A549 (cell line): Measurements from ENCODE around the gene GJB5. TPM values are rescaled to one million over a fixed set of nuclear protein-coding genes. Genes with fewer than 3 reads are reported as not detected.

ENCODE experiments used
- ATAC-seq, 2 experiments: fragments of 200-7000 bp in 1 of 2; fragments of >200 bp in 1 of 2; cut with Nextera tagmentation in 1 of 2; cut with Tn5 transposase in 1 of 2; 3 replicates each; pipeline versions ENCODE4 v1.8.0 to v1.9.1; 2018 to 2020; ENCODE audit warnings: mild to moderate bottlenecking in 1 of 2, moderate library complexity in 1 of 2
- CTCF ChIA-PET: fragments of 300-600 bp; sonication (Branson Sonifier 250); formaldehyde crosslinking; extraction: SDS; loops from one replicate; lab custom pipeline; 2021; ENCODE audit warnings: antibody characterized with exemption, inconsistent platforms; lab: Yijun Ruan, JAX
- POLR2A ChIA-PET: fragments of 350-600 bp; formaldehyde crosslinking; extraction: SDS; loops from one replicate; lab custom pipeline; 2021; ENCODE audit warnings: antibody characterized with exemption, inconsistent platforms; lab: Yijun Ruan, JAX
- DNase-seq, 2 experiments: peaks; one replicate each; pipeline versions ENCODE4 v3.0.0 to v3.0.0-alpha.2; 2011 to 2016; ENCODE audit warnings: low read depth in 1 of 2, low spot score in 1 of 2
- FAIRE-seq: peaks from 2 replicates; lab custom pipeline; 2011; peaks lifted over from hg19 to GRCh38; lab: Jason Lieb, UNC
- H3K27ac ChIP-seq, 2 experiments: fragments of >200 bp; sonication (Bioruptor Twin); formaldehyde crosslinking; 3 replicates each; pipeline ENCODE4 v1.5.1; 2016 to 2017
- H3K4me1 ChIP-seq: fragments of >200 bp; sonication (Bioruptor Twin); formaldehyde crosslinking; 3 replicates; pipeline ENCODE4 v1.6.1; 2016
- H3K4me2 ChIP-seq: fragments of >200 bp; sonication (Bioruptor Twin); formaldehyde crosslinking; 3 replicates; pipeline ENCODE4 v1.6.1; 2016
- H3K4me3 ChIP-seq: fragments of >200 bp; sonication (Bioruptor Twin); formaldehyde crosslinking; 3 replicates; pipeline ENCODE4 v1.5.1; 2016
- H3K9me3 ChIP-seq: fragments of >200 bp; sonication (Bioruptor Twin); formaldehyde crosslinking; 3 replicates; pipeline ENCODE4 v1.6.1; 2016
- CBX2 ChIP-seq: fragments of 200-600 bp; sonication (generic); IDR thresholded peaks from 2 replicates; pipeline ENCODE4 v1.6.1; 2016; ENCODE audit warnings: low read depth, mild to moderate bottlenecking, borderline replicate concordance
- CEBPB ChIP-seq, 2 experiments: fragments of >200 bp in 1 of 2; sonication (Bioruptor Twin) in 1 of 2; formaldehyde crosslinking in 1 of 2; IDR thresholded peaks; 2 replicates each; pipeline ENCODE4 v1.6.1; 2012 to 2016
- EP300 ChIP-seq, 2 experiments: fragments of >200 bp; sonication (Bioruptor Twin); formaldehyde crosslinking; IDR thresholded peaks; 2 replicates in 1 of 2; 3 replicates in 1 of 2; pipeline ENCODE4 v1.6.1; 2016 to 2017
- FOXS1 ChIP-seq: fragments of 250-450 bp; sonication (Bioruptor Pico); IDR thresholded peaks from 2 replicates; pipeline ENCODE4 v1.5.0; 2020; ENCODE audit warnings: mild to moderate bottlenecking, moderate library complexity
- GATA3 ChIP-seq: IDR thresholded peaks from 2 replicates; pipeline ENCODE4 v1.6.1; 2012; ENCODE audit warnings: borderline replicate concordance
- HDAC2 ChIP-seq: fragments of 200-600 bp; sonication (generic); IDR thresholded peaks from 2 replicates; pipeline ENCODE4 v1.6.1; 2016
- HEYL ChIP-seq: fragments of 250-450 bp; sonication (Bioruptor Pico); IDR thresholded peaks from 2 replicates; pipeline ENCODE4 v1.8.0; 2021; ENCODE audit warnings: mild to moderate bottlenecking, moderate library complexity
- HOXA7 ChIP-seq: fragments of 250-450 bp; sonication (Bioruptor Pico); IDR thresholded peaks from 2 replicates; pipeline ENCODE4 v1.5.0; 2020; ENCODE audit warnings: mild to moderate bottlenecking, moderate library complexity
- KDM1A ChIP-seq: fragments of 200-600 bp; sonication (generic); IDR thresholded peaks from 2 replicates; pipeline ENCODE4 v1.6.1; 2016; ENCODE audit warnings: low read depth, mild to moderate bottlenecking
- KDM5A ChIP-seq: fragments of 200-600 bp; sonication (generic); IDR thresholded peaks from 2 replicates; pipeline ENCODE4 v1.6.1; 2016; ENCODE audit warnings: antibody characterized with exemption, mild to moderate bottlenecking
- MAFK ChIP-seq: fragments of 450-650 bp; IDR thresholded peaks from 2 replicates; pipeline ENCODE4 v1.6.1; 2014; ENCODE audit not compliant: partially characterized antibody
- MAZ ChIP-seq: fragments of 150-350 bp; IDR thresholded peaks from 2 replicates; pipeline ENCODE4 v1.6.1; 2014; ENCODE audit warnings: antibody characterized with exemption, low read depth, low read length, borderline replicate concordance
- PHF8 ChIP-seq: fragments of 200-600 bp; sonication (generic); IDR thresholded peaks from 2 replicates; pipeline ENCODE4 v1.6.1; 2016; ENCODE audit warnings: low read depth, mild to moderate bottlenecking, antibody characterized with exemption, moderate library complexity, borderline replicate concordance
- POLR2A ChIP-seq: IDR thresholded peaks from 2 replicates; pipeline ENCODE4 v1.6.1; 2012; ENCODE audit warnings: mild to moderate bottlenecking, low read length
- RAD21 ChIP-seq, 2 experiments: fragments of >200 bp in 1 of 2; sonication (Bioruptor Twin) in 1 of 2; formaldehyde crosslinking in 1 of 2; IDR thresholded peaks in 1 of 2; conservative IDR thresholded peaks in 1 of 2; 2 replicates in 1 of 2; 3 replicates in 1 of 2; pipeline ENCODE4 v1.6.1; 2012 to 2018; ENCODE audit warnings: inconsistent platforms in 1 of 2
- SMC3 ChIP-seq: fragments of >200 bp; sonication (Bioruptor Twin); formaldehyde crosslinking; IDR thresholded peaks from 3 replicates; pipeline ENCODE4 v1.6.1; 2018; ENCODE audit warnings: inconsistent platforms
- SREBF2 ChIP-seq: fragments of 450-650 bp; IDR thresholded peaks from 2 replicates; pipeline ENCODE4 v1.6.1; 2014; ENCODE audit warnings: mild to moderate bottlenecking, moderate library complexity
- ZFP36 ChIP-seq: fragments of 450-650 bp; IDR thresholded peaks from 2 replicates; pipeline ENCODE4 v1.6.1; 2014; ENCODE audit warnings: borderline replicate concordance; ENCODE audit not compliant: partially characterized antibody
- WGBS: methylation state at CpG from one replicate; pipeline ENCODE4 v1.1.6; 2017; ENCODE audit errors: missing lambda C conversion rate; 5-methylcytosine and 5-hydroxymethylcytosine counted together
- polyA plus RNA-seq, 4 experiments: library from polyadenylated mRNA; depleted of rRNA in 3 of 4; stranded (reverse); fragments of >200 nt; fragmentation: RNase III in 1 of 4; extraction: RNeasy Plus Mini Kit Qiagen cat#74134 plus additional on column Dnase treatment in 1 of 4; gene quantifications; 2 replicates in 3 of 4; 3 replicates in 1 of 4; pipeline ENCODE4 v1.2.3, GENCODE V29; 2011 to 2017
- TF ChIP-seq, protein P1 (sequence below): fragments of >200 bp; sonication (Bioruptor Twin); formaldehyde crosslinking; IDR thresholded peaks from 3 replicates; pipeline ENCODE4 v1.5.1; 2016
- TF ChIP-seq, protein P2 (sequence below): fragments of >200 bp; sonication (Bioruptor Twin); formaldehyde crosslinking; IDR thresholded peaks from 2 replicates; pipeline ENCODE4 v1.6.1; 2016
- TF ChIP-seq, protein P3 (sequence below): fragments of >200 bp; sonication (Bioruptor Twin); formaldehyde crosslinking; IDR thresholded peaks from 3 replicates; pipeline ENCODE4 v1.6.1; 2016
- TF ChIP-seq, protein P4 (sequence below): fragments of 250-450 bp; sonication (Bioruptor Pico); IDR thresholded peaks from 2 replicates; pipeline ENCODE4 v1.5.0; 2021; ENCODE audit warnings: mild to moderate bottlenecking, moderate library complexity, borderline replicate concordance

The GJB5 gene
- polyA plus RNA-seq, 2 of the 4 experiments (the other 2 are of a cell fraction) = 0.15 to 0.16 TPM

DNA sequence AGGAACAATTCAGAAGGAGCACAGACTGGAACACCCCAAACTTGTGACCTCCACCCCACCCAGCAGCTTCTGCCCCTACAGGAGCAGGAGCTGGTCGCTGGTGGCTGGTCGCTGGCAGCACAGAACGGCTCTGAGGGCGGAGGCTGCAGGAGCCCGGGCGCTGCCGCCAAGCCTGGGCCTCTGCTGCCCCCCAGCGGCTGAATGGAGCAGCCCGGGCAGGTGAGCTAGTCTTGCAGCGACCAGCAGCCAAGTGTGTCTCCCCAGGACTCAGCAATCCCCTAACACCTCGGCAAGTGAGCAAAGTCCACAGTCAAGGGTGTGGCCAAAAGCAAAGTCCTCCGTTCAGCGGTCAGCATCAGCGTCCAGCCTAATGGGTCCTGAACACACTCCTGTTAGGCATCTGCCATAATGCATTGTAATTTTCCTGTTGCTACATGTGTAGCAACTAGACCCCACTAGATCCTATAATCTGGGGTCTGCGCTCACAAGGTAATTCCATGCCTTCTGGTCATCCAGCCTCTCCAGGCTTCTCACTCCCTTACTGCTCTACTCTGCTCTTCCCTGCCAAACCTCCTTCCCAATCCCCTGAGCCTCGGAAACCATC is 12.1 kb upstream of the GJB5 start:
- Histone ChIP-seq H3K27ac (no peak overlapping the region), H3K4me2 (peak overlapping the region; percentile 29; the same call in 1 of the 3 replicates), H3K4me3 (no peak overlapping the region), H3K4me1 (no peaks in the 10 kb centered on the region), H3K9me3 (no peaks in the 10 kb centered on the region)
- whole genome bisulfite sequencing = 16% methylated on average over 6 of the region's 16 CpGs
- ChIA-PET CTCF (interaction anchor here (0.7 to 3.9 kb wide), 30 partner anchors 9 to 1126 kb away, joined by 3 to 35 read pairs (median 4); partner anchors contain the start of gene GJB5), POLR2A (no interaction called here)
- FAIRE-seq = no peak
- peak; percentile 92 to 99 for ATAC-seq
- peak; percentile 56 to 69 for DNase-seq
- TF ChIP-seq KDM1A = no peak
- TF ChIP-seq, protein P1, sequence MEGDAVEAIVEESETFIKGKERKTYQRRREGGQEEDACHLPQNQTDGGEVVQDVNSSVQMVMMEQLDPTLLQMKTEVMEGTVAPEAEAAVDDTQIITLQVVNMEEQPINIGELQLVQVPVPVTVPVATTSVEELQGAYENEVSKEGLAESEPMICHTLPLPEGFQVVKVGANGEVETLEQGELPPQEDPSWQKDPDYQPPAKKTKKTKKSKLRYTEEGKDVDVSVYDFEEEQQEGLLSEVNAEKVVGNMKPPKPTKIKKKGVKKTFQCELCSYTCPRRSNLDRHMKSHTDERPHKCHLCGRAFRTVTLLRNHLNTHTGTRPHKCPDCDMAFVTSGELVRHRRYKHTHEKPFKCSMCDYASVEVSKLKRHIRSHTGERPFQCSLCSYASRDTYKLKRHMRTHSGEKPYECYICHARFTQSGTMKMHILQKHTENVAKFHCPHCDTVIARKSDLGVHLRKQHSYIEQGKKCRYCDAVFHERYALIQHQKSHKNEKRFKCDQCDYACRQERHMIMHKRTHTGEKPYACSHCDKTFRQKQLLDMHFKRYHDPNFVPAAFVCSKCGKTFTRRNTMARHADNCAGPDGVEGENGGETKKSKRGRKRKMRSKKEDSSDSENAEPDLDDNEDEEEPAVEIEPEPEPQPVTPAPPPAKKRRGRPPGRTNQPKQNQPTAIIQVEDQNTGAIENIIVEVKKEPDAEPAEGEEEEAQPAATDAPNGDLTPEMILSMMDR = peak; percentile 76
- no peak for TF ChIP-seq POLR2A
- TF ChIP-seq, protein P2, sequence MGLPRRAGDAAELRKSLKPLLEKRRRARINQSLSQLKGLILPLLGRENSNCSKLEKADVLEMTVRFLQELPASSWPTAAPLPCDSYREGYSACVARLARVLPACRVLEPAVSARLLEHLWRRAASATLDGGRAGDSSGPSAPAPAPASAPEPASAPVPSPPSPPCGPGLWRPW = no peak
- peak; percentile 7 for TF ChIP-seq ZFP36
- TF ChIP-seq, protein P3, sequence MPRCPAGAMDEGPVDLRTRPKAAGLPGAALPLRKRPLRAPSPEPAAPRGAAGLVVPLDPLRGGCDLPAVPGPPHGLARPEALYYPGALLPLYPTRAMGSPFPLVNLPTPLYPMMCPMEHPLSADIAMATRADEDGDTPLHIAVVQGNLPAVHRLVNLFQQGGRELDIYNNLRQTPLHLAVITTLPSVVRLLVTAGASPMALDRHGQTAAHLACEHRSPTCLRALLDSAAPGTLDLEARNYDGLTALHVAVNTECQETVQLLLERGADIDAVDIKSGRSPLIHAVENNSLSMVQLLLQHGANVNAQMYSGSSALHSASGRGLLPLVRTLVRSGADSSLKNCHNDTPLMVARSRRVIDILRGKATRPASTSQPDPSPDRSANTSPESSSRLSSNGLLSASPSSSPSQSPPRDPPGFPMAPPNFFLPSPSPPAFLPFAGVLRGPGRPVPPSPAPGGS = no peak
- peak; percentile 69 for TF ChIP-seq SMC3
- no peak for TF ChIP-seq SREBF2
- TF ChIP-seq HEYL (CRISPR knock-in tag) = no peak
- TF ChIP-seq RAD21 (conservative IDR thresholded peaks at IDR 0.05 in 1 of 2, IDR thresholded peaks at IDR 0.05 in 1 of 2) = peak; percentile 82 to 87
- TF ChIP-seq HOXA7 (CRISPR knock-in tag) = no peak
- TF ChIP-seq EP300 (IDR thresholded peaks at IDR 0.05) = no peak
- TF ChIP-seq CEBPB (IDR thresholded peaks at IDR 0.05) = no peak

DNA sequence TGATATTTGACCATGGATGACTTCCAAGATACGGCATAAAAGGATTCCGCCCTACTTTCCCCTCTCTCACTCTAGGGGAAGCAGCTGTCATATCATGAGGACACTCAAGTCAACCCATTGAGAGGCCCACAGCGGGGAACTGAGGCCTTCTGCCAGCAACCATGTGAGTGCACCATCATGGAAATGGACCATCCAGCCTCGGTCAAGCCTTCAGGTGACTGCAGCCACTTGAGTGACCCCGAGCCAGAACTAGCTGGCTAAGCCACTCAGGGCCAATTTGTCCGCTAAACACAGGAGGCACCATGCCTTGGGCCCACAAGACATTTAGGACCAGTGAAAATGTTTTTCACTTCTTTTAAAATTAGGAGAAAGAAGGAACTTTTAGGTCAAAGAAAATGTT is 11.1 kb upstream of the GJB5 start:
- ChIA-PET POLR2A (no interaction called here), CTCF (interaction anchor here (1.0 to 3.9 kb wide), 15 partner anchors 9 to 1123 kb away, joined by 3 to 35 read pairs (median 8); partner anchors contain the start of gene GJB5)
- ATAC-seq = no peak
- no peak for FAIRE-seq
- no peak for DNase-seq
- Histone ChIP-seq H3K4me2 (no peak overlapping the region), H3K9me3 (no peaks in the 10 kb centered on the region), H3K4me3 (no peak overlapping the region), H3K27ac (no peak overlapping the region), H3K4me1 (no peaks in the 10 kb centered on the region)
- TF ChIP-seq HDAC2 (no peak), SMC3 (no peak), MAFK (no peak), FOXS1 (CRISPR knock-in tag) (no peak), CEBPB (IDR thresholded peaks at IDR 0.05) (no peak), MAZ (no peak), GATA3 (no peak), PHF8 (no peak), CBX2 (no peak), KDM5A (no peak)
- TF ChIP-seq, protein P2 = no peak
- TF ChIP-seq, protein P4, sequence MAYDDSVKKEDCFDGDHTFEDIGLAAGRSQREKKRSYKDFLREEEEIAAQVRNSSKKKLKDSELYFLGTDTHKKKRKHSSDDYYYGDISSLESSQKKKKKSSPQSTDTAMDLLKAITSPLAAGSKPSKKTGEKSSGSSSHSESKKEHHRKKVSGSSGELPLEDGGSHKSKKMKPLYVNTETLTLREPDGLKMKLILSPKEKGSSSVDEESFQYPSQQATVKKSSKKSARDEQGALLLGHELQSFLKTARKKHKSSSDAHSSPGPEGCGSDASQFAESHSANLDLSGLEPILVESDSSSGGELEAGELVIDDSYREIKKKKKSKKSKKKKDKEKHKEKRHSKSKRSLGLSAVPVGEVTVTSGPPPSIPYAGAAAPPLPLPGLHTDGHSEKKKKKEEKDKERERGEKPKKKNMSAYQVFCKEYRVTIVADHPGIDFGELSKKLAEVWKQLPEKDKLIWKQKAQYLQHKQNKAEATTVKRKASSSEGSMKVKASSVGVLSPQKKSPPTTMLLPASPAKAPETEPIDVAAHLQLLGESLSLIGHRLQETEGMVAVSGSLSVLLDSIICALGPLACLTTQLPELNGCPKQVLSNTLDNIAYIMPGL (CRISPR knock-in tag) = no peak
- 57% methylated on average over 5 of the region's 6 CpGs for WGBS
